ENCODE results near the gene NPB. TPM values are rescaled to one million over a fixed set of nuclear protein-coding genes. Genes with fewer than 3 reads are reported as not detected.

Gene NPB
- total and polyA plus RNA-seq, 2 donors (not counting 1 experiment from before 2014, with no cell fraction given), result 0.31 to 0.83 TPM

DNA sequence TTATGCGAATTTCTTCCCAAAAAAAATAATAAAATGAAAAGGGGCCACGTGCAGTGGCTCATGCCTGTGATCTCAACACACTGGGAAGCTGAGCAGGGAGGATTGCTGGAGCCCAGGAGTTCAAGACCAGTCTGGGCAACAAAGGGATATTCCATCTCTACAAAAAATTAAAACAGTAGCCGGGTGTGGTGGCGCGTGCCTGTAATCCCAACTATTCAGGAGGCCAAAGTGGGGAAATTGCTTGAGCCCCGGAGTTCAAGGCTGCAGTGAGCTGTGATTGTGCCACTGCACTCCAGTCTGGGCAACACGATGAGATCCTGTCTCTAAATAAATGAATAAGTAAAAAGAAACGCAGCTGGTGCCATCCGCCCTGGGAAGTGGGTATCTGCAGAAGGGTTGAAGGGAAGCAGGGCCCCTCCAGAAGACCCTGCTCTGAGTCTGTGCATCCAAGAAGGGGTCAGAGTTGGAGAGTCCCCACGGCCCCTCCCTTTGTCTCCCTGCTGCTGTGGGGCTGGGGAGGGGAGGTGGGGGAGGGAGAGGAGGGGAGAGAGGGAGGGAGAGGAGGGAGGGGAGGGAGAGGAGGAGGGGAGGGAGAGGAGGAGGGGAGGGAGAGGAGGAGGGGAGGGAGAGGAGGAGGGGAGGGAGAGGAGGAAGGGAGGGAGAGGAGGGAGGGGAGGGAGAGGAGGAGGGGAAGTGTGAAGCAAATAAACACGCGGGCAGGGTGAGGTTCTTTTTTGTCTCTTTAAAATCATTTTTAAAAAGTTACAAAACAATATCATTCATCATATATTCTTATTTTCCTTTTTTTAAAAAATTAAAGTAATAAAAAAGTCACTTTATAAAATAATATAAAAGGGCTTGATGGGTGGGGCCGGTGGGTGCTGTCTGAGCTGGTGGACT lies 50.0 kb downstream of the NPB start:
- no peaks in the 10 kb centered on the region for H3K79me2 ChIP-seq (ENCODE audit: control insufficient read depth, insufficient read depth, low read length)

More for the DNA sequence above, 50.0 kb downstream of the NPB start:
- Histone ChIP-seq H4K20me1 (ENCODE audit: control insufficient read depth, extremely low read depth, insufficient read depth, low read length) (no peaks in the 10 kb centered on the region), H3K4me3 (replicated peaks in 1 of 4; ENCODE audit: control extremely low read depth in 1 of 4, insufficient read depth in 1 of 4, low read depth in 3 of 4, low read length in 4 of 4) (no peak overlapping the region), H3K36me3 (ENCODE audit: control insufficient read depth, insufficient read depth, low read length) (no peaks in the 10 kb centered on the region), H3K9ac (ENCODE audit: insufficient read depth, low read length) (no peak overlapping the region), H2AFZ (ENCODE audit: low read length) (no peak overlapping the region), H3K27me3 (ENCODE audit: control insufficient read depth, insufficient read depth, low read length) (peaks cover 2% of the 10 kb centered on the region), H3K9me3 (ENCODE audit: control insufficient read depth, insufficient read depth, low read depth, low read length) (no peaks in the 10 kb centered on the region), H3K4me2 (ENCODE audit: extremely low read depth, insufficient read depth, low read length) (no peak overlapping the region), H3K27ac (ENCODE audit: insufficient read depth, low read length) (no peak overlapping the region), H3K4me1 (ENCODE audit: control insufficient read depth, extremely low read depth, insufficient read depth, low read length) (no peaks in the 10 kb centered on the region)
- TF ChIP-seq EZH2 (IDR thresholded peaks at IDR 0.05; ENCODE audit: low read length, missing control alignments), result no peak
- TF ChIP-seq, protein P1, sequence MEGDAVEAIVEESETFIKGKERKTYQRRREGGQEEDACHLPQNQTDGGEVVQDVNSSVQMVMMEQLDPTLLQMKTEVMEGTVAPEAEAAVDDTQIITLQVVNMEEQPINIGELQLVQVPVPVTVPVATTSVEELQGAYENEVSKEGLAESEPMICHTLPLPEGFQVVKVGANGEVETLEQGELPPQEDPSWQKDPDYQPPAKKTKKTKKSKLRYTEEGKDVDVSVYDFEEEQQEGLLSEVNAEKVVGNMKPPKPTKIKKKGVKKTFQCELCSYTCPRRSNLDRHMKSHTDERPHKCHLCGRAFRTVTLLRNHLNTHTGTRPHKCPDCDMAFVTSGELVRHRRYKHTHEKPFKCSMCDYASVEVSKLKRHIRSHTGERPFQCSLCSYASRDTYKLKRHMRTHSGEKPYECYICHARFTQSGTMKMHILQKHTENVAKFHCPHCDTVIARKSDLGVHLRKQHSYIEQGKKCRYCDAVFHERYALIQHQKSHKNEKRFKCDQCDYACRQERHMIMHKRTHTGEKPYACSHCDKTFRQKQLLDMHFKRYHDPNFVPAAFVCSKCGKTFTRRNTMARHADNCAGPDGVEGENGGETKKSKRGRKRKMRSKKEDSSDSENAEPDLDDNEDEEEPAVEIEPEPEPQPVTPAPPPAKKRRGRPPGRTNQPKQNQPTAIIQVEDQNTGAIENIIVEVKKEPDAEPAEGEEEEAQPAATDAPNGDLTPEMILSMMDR (conservative IDR thresholded peaks at IDR 0.05 in 1 of 2, IDR thresholded peaks at IDR 0.05 in 1 of 2; ENCODE audit: low read depth in 1 of 2, low read length in 2 of 2), result no peak
- no peak for DNase-seq (ENCODE audit: low read depth in 2 of 2)

Other genes starting within 250 kb of the NPB start
- 0.17 TPM in 1 of 2 replicates, not detected in the other for gene PDE6G, start 245.7 kb upstream of the NPB start, total RNA-seq
- 0.64 and 0.75 TPM in 2 replicates for gene PDE6G, start 245.7 kb upstream of the NPB start, polyA plus RNA-seq
- gene OXLD1, start 235.6 kb upstream of the NPB start, total RNA-seq, result 34.2 and 45.6 TPM in 2 replicates
- gene OXLD1, start 235.6 kb upstream of the NPB start, polyA plus RNA-seq, result 8.8 and 11.6 TPM in 2 replicates
- 6.2 and 6.9 TPM in 2 replicates for gene CCDC137, start 235.5 kb upstream of the NPB start, total RNA-seq
- gene CCDC137, start 235.5 kb upstream of the NPB start, polyA plus RNA-seq, result 9.8 and 13.3 TPM in 2 replicates
- 22.3 and 28.1 TPM in 2 replicates for gene ARL16, start 218.4 kb upstream of the NPB start, total RNA-seq
- gene ARL16, start 218.4 kb upstream of the NPB start, polyA plus RNA-seq, result 35.8 and 55.8 TPM in 2 replicates
- gene HGS, start 218.2 kb upstream of the NPB start, total RNA-seq, result 55.2 and 65.7 TPM in 2 replicates
- 43.1 and 81.1 TPM in 2 replicates for gene HGS, start 218.2 kb upstream of the NPB start, polyA plus RNA-seq
- 6.4 and 11.2 TPM in 2 replicates for gene MRPL12, start 198.9 kb upstream of the NPB start, total RNA-seq
- 46.8 and 75.2 TPM in 2 replicates for gene MRPL12, start 198.9 kb upstream of the NPB start, polyA plus RNA-seq
- 2.8 and 5.8 TPM in 2 replicates for gene SLC25A10, start 190.0 kb upstream of the NPB start, total RNA-seq
- 3.7 and 10.1 TPM in 2 replicates for gene SLC25A10, start 190.0 kb upstream of the NPB start, polyA plus RNA-seq
- gene GCGR, start 98.1 kb upstream of the NPB start, total RNA-seq, result not detected in 2 replicates
- gene GCGR, start 98.1 kb upstream of the NPB start, polyA plus RNA-seq, result not detected in 2 replicates
- gene MCRIP1, start 68.9 kb upstream of the NPB start, total RNA-seq, result 108 and 118 TPM in 2 replicates
- 37.5 and 37.6 TPM in 2 replicates for gene MCRIP1, start 68.9 kb upstream of the NPB start, polyA plus RNA-seq
- under 0.01 TPM in 1 of 2 replicates, not detected in the other for gene PPP1R27, start 67.2 kb upstream of the NPB start, total RNA-seq
- gene PPP1R27, start 67.2 kb upstream of the NPB start, polyA plus RNA-seq, result not detected in 2 replicates
- gene P4HB, start 41.7 kb upstream of the NPB start, total RNA-seq, result 633 and 1,034 TPM in 2 replicates
- gene P4HB, start 41.7 kb upstream of the NPB start, polyA plus RNA-seq, result 106 and 109 TPM in 2 replicates
- 61.6 and 95.0 TPM in 2 replicates for gene ARHGDIA, start 30.9 kb upstream of the NPB start, total RNA-seq
- gene ARHGDIA, start 30.9 kb upstream of the NPB start, polyA plus RNA-seq, result 164 and 254 TPM in 2 replicates
- gene ALYREF, start 10.7 kb upstream of the NPB start, total RNA-seq, result 77.3 and 82.2 TPM in 2 replicates
- 41.6 and 81.5 TPM in 2 replicates for gene ALYREF, start 10.7 kb upstream of the NPB start, polyA plus RNA-seq
- 144 and 175 TPM in 2 replicates for gene ANAPC11, start 10.5 kb upstream of the NPB start, total RNA-seq
- gene ANAPC11, start 10.5 kb upstream of the NPB start, polyA plus RNA-seq, result 223 and 269 TPM in 2 replicates
- gene PCYT2, start 9.2 kb downstream of the NPB start, total RNA-seq, result 31.6 and 65.6 TPM in 2 replicates
- gene PCYT2, start 9.2 kb downstream of the NPB start, polyA plus RNA-seq, result 46.0 and 61.1 TPM in 2 replicates
- gene SIRT7, start 15.9 kb downstream of the NPB start, total RNA-seq, result 14.9 and 18.7 TPM in 2 replicates
- 3.3 and 4.4 TPM in 2 replicates for gene SIRT7, start 15.9 kb downstream of the NPB start, polyA plus RNA-seq
- gene MAFG, start 25.5 kb downstream of the NPB start, total RNA-seq, result 18.0 and 20.6 TPM in 2 replicates
- gene MAFG, start 25.5 kb downstream of the NPB start, polyA plus RNA-seq, result 11.0 and 11.3 TPM in 2 replicates
- 73.7 and 102 TPM in 2 replicates for gene PYCR1, start 35.1 kb downstream of the NPB start, total RNA-seq
- 34.2 and 56.8 TPM in 2 replicates for gene PYCR1, start 35.1 kb downstream of the NPB start, polyA plus RNA-seq
- gene MYADML2, start 45.0 kb downstream of the NPB start, total RNA-seq, result not detected in 2 replicates
- gene MYADML2, start 45.0 kb downstream of the NPB start, polyA plus RNA-seq, result not detected in 2 replicates
- 0.50 and 0.51 TPM in 2 replicates for gene NOTUM, start 58.9 kb downstream of the NPB start, total RNA-seq
- gene NOTUM, start 58.9 kb downstream of the NPB start, polyA plus RNA-seq, result 0.02 TPM in 2 replicates
- gene ASPSCR1, start 75.4 kb downstream of the NPB start, total RNA-seq, result 22.3 and 35.7 TPM in 2 replicates
- gene ASPSCR1, start 75.4 kb downstream of the NPB start, polyA plus RNA-seq, result 6.3 and 8.3 TPM in 2 replicates
- 15.2 and 30.4 TPM in 2 replicates for gene CENPX, start 120.6 kb downstream of the NPB start, total RNA-seq
- 29.2 and 51.3 TPM in 2 replicates for gene CENPX, start 120.6 kb downstream of the NPB start, polyA plus RNA-seq
- 9.9 and 10.0 TPM in 2 replicates for gene LRRC45, start 121.1 kb downstream of the NPB start, total RNA-seq
- 2.3 and 3.8 TPM in 2 replicates for gene LRRC45, start 121.1 kb downstream of the NPB start, polyA plus RNA-seq
- 5.6 and 6.6 TPM in 2 replicates for gene RAC3, start 129.4 kb downstream of the NPB start, total RNA-seq
- gene RAC3, start 129.4 kb downstream of the NPB start, polyA plus RNA-seq, result 4.3 and 4.7 TPM in 2 replicates
- gene DCXR, start 135.5 kb downstream of the NPB start, total RNA-seq, result 38.3 and 43.6 TPM in 2 replicates
- 34.8 and 75.3 TPM in 2 replicates for gene DCXR, start 135.5 kb downstream of the NPB start, polyA plus RNA-seq
- 38.5 and 48.9 TPM in 2 replicates for gene RFNG, start 149.6 kb downstream of the NPB start, total RNA-seq
- gene RFNG, start 149.6 kb downstream of the NPB start, polyA plus RNA-seq, result 14.1 and 14.5 TPM in 2 replicates
- 67.0 and 76.6 TPM in 2 replicates for gene GPS1, start 149.7 kb downstream of the NPB start, total RNA-seq
- gene GPS1, start 149.7 kb downstream of the NPB start, polyA plus RNA-seq, result 53.3 and 86.1 TPM in 2 replicates
- gene DUS1L, start 163.6 kb downstream of the NPB start, total RNA-seq, result 41.0 and 46.2 TPM in 2 replicates
- gene DUS1L, start 163.6 kb downstream of the NPB start, polyA plus RNA-seq, result 24.6 and 40.9 TPM in 2 replicates
- gene FASN, start 196.0 kb downstream of the NPB start, total RNA-seq, result 85.0 and 242 TPM in 2 replicates
- gene FASN, start 196.0 kb downstream of the NPB start, polyA plus RNA-seq, result 36.8 and 84.2 TPM in 2 replicates

Measured in fibroblast of lung (primary cell).